NCI-H748 (cell line): ENCODE results near the gene SLC35B2.
A peak's percentile ranks its signal among the peaks of the same experiment; 100 is the strongest.

Experiments used
- DNase-seq: peaks from one replicate; lab custom pipeline; 2025; ENCODE audit not compliant: unreplicated experiment; lab: John Stamatoyannopoulos, UW

The SLC35B2 gene

DNA sequence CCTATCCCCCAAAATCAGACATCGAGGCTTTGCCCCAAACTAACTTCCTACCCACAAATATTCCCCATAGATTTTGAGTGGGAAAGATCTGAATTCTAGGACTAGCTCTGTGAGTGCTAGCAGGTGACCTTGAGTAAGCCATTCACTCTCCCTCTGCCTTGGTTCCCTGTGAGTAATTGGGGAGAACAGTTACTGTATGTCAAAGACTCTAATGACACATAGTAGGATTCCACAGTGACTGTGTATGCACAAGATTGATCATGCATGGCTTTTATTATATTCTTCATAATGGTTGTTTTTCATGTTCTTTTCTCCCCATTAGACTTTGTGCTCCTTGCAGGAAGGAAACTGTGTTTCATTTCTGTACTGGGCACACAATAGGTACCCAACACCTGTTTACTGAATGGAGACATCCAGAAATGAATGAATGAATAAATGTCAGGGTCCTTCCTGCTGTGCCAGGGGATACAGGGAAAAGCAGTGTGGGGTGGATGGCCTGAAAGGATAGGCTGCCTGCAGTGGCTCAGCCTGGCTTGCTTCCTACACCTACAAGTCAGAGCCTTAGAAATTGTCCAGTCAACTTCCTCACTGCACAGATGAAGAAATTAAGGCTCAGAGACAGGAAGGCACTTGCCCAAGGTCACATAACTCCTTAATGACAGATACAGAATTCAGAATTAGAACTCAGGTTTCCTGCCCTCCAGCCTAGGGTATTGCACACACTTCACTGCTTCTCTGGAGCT is 12.0 kb upstream of the SLC35B2 start:
- no peak for DNase-seq

DNA sequence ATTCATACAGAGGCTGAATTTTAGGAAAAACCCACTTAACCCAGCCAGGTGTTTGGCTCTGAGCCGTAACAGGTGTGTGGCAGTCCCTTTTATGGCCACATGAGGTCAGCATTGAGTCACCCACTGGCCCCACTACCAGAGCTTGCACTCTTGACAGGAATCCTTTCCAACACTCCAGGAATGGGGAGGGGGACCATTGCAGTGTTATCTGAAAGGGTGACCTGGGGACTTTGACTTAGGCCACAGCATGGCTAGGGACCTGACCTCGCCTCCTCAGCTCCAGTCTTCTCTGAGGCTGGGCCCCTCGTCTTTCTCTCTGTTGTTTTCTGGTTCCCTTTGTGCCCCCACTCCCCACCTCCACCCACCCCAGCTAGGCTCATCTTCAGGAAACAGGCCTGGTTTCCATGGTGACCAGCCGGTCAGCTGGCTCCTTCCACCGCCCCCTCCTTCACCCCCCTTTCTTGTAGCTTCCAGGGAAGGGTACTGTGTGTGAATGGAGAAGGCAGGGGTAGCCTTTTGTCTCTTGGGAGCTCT is 10.8 kb upstream of the SLC35B2 start:
- DNase-seq, result peak; percentile 80

DNA sequence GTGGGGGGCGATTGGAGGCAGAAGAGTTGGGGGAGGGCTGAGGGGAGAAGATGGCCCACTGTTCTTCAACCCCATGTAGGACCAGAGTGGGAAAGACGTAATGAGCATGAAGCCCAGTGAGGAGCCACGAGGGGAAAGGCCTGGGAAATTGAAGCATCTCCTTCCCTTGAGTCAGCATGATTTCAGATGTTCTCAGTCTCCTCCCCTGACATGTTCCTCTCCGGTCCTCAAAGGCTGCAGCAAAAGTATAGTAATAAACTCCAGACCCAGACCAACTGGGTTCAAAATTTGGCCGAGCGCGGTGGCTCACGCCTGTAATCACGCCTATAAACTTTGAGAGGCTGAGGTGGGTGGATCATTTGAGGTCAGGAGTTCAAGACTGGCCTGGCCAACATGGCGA is 9.9 kb upstream of the SLC35B2 start:
- DNase-seq, result no peak

DNA sequence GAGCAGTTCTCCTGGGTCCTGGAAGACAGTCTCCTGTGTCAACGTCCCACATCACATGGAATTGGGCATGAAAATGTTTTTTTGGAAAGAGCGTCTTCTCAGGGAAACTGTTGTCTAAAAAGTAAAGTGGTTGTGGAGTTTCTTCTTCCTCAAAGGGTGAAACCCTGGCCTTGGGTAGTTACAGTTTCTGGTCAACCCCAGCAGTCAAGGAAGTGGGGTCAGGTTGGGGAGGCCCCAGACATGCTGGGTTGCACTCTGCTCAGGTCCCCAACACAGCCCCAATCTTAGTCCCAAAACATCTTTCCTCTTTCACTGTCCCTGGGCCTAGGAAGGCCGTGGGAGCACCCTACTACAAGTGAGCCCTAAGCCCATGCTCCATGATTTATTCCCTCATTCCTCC is 9.0 kb upstream of the SLC35B2 start:
- DNase-seq, result no peak

DNA sequence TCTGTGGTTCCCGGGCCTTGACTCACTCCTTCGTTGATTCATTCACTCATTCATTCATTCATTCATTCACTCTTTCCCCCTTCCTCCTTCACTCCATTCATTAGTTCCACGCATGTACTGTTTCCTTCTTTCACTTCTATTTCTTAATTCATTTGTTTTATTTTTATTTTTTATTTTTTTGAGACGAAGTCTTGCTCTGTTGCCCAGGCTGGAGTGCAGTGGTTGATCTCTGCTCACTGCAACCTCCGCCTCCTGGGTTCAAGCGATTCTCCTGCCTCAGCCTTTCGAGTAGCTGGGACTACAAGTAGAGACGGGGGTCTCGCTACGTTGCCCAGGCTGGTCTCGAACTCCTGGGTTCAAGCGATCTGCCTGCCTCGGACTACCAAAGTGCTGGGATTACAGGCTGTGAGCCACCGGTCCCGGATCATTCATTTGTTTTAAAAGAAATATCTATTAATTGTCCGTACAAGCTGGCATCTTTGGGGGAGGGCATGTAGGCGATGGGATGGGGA is 8.4 kb upstream of the SLC35B2 start:
- DNase-seq, result no peak

DNA sequence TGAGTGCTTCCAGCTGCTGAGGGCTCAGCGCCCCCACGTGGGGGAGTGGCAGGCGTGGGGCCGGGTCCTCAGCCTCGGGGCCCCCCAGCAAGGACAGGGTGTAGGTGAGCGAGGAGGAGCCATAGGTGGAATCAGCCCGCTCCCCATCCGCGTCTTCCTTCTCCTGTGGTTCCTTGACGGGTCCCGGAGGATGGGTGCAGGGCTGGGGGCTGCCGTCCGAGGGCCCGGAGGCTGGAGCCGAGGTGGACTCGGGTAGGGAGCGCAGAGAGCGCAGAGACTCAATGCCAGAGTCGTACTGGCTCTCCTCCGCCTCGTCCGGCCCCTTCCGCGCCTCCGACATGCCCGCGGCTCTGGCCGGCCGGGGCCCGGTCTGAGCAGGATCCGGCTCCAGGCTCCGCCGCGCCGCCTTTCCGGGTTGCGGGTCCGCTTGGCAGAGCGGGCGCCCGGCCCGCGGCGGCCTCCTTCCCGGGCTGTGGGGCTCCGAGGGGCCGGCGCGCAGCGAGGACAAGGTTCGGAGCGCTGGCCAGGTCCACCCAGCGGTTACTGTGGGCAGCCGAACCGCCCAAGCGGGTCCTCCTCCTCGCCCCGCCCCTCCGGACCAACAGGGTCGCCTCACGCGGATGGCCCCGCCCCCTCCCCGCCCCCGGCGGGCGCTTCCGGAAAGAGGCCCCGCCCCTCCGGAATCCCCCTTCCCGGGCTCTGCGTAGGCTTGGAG is 7.8 kb upstream of the SLC35B2 start, which contains the start of gene NFKBIE:
Gene NFKBIE (minus strand): TSS at position 545 of the 715 bp plus-strand sequence. CDS start 205 bp downstream, at position 340.
- DNase-seq, result peak; percentile 93

DNA sequence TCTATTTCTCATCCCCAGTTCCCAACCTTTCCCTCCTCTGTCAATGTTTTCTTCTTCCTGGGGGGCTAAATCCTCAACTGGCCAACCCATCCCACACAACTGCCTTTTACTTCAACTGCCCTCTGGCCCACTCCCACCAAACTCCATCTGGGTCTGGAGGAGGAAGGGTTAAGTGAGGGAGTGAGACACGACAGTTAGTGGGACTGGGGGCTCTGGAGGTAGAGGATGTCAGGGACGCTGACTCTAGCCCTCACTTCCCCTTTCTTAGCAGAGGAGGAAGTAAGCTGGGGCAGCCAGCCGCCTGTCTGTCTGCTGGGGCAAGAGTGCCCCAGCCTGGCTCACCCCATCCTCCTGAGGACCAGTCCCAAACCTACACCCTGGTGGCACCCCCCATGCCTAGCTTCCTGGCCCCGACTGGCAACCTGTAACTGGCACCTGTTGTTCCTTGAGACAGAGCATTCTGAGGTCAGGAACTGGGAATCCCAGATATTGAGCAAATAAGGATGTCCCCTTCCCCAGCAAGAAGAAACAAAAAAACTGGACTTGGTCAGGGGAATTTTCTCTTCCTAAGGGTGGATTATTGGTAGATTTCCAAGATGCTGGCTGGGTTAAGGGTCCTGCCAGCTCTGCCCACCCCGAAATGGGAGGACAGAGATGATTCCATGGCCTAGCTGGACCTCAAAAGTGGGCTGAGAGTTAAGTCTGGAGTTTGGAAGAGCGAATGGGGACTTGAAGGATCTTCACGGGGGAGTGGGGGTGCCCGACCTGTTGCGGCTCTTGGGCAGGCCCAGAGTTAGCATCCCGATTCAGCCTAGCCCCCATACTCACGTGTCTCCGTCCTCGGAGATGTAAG is 7.1 kb upstream of the SLC35B2 start:
- DNase-seq, result no peak

DNA sequence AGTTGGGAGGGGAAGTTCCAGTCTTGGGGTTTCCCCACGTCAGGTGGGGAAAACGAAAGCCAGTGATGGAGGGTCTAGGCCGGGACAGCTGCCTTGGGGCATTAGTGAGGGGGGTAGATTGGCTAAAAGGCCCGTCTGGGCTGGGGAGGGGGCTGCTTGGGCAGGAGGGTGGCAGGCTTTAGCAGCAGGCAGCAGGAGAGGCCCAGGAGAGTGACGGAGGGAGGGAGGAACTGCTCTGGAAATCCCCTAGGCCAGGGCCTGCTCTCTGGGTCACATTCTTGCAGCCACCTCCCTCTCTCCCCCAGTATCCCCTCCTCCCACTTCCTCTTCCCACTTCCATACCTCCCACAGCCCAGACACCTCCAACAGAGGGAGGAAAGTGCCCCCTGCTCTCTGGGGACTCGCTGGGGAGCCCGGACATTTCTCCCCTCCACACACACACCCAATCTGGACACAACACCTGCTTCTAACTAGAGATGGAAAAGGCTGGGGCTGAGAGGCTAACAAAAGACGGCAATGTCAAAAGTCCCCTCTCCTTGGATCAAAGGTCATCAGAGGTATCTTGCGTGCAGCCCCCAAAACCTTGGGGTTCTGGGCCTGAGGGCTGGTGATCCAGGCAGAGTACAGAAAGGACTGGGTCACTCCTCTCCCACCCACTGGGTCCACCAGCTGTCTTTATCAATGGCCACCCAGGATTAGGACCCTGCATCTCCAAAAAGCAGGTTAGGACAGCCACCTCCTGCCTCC is 6.2 kb upstream of the SLC35B2 start:
- DNase-seq, result no peak

DNA sequence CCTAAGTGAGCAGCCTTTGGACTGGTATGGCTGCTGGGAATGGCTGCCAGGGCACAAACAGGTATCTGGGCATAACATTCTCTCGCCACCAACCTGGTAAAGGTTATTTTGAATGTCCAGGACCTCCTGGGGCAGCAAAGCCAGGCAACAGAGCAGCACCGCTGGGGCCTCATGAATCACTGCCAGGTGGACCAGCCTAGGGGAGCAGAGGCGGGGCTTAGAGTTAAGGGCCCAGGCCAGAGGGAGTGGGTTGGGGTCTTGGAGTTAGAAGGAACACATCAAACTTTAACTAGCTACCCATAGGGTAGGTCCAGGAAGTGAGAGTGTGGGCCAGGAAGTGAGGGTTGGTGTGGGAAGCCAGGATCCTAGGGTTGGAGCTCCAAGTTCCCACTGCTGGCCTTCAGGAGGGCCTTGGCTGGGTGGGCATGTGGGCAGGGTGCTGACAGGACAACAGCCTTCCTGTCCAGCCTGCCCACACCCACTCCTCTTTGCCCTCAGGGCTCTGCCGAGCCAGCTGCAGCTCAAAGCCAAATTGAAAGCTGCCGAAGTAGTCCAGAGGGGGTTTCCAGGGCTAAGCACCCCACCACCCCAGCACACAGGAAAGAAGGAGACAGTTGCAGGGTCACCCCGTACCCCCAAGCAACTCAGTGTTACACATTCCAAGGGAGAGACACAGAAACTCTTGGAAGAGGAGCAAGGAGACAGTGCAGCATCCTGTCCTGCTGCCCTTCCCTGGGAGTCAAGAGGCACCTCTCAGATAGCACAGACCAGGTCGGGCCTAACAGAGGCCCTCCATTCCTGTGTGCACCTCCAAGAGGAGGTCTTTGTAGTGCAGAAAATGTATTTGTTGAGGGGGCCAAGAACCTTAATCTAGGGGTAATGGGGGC is 5.4 kb upstream of the SLC35B2 start:
- no peak for DNase-seq

DNA sequence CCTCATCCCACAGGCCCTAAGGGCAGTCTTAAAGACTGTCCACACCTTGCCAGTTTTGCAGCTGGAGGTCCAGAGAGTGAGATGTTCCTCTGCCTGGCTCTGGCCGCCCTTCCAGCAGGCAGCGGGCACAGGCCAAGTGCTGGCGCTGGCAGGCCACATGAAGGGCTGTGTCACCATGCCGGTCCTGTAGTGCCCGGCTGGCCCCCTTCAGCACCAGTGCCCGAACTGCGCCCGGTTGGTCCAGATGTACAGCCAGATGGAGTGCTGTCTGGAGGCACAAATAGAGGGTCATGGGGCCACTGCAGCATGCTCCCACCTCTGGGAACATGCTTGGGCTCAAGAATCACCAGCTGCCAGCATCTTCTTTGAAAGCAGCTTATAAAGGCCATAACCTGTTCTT is 4.3 kb upstream of the SLC35B2 start:
- DNase-seq, result no peak

DNA sequence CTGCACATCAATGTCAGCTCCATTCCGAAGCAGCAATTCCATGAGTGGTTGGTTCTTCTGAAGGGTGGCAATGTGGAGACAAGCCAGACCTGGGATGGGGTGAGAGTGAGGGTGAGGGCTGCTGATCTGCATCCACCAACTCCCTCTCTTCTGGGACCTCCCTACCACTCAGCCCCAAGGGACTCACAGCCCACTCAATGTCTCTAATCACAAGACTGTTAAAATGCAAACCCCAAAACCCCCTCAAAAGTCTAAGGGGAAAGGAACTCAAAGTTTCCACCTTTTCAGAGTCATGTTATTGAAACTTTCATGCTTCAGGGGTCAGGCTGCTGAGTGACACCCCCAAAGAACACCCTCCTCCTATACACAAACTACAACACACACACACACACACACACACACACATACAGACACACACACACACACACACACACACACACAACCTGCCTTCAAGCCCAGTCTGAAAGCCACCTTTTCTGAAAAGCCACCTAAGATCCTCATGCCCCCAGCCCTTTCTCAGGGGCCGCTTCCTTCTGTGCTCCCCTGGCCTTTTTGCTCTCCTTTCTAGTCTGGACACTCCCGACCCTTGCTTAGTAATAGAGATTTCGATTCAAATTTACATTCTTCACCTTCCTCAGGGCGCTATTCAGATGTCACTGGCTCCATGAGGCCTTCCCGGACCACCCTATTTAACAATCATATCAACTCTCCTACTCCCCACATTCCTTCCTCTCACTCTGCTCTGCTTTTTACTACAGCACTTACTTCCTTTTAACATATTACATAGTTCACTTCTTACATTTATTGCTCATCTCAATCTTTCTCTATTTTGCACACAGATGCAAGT is 3.3 kb upstream of the SLC35B2 start:
- DNase-seq, result no peak

DNA sequence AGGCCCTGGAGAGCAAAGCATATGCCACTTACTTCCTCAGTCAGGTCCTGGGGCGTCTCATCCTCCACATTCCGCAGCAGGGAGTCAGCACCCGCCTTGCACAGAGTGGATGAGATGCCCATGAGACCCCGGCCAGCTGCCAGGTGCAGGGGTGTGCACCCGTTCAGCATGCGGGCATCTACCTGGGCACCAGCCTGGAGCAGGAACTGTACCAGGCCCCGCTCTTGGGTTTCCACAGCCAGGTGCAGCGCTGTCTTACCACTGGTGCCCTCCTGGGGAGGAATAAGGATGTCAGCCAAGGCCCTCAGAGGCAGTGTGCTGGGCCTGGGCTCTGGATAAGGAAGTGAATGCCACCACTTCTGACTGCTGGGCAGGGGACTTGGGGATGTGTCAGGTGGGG is 2.7 kb upstream of the SLC35B2 start:
- DNase-seq, result no peak

DNA sequence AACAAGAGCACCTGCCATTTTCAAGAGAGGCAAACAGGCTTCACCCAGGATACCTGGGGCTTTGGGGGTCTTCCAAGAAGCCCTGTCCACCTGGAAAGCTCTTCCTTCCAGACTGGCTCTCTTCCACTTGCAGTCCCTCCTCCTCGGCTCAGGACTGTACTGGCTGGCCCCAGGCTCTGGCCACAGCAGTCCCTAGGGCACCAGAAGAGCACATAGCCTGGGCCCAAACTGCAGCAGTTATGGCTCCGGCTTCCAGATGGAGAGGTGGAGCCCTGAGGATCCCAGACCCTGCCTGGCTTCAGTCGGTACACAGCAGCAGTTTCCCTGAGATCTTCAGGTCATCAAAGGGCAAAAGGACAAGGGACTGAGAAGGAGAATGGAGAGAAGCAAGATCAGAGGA is 1.6 kb upstream of the SLC35B2 start:
- no peak for DNase-seq

DNA sequence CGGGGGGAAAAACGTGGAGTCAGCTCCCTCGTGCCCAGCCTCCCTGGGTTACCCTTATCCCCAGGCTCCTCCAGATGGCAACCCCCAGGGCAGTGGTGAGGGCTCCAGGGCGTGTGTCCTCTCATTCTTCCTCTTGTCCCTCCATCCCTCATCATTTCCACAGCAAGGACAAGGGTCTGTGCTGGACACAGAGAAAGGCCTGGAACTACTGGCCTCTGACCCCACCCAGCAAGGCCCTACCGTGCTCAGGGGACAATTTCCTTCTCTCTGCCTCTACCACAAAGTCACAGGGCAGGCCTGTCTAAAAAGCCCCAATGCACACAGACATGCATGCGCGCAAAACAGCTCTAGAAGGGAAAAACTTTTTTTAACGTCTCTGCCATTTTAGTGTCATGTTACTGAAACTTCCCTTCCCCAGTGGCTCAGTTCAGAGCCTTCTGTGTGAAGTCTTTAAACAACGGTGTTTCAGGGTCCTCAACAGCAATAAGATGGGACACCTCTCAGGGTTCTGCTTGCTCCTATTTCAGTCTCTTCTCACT is 1.1 kb upstream of the SLC35B2 start:
- DNase-seq, result no peak

DNA sequence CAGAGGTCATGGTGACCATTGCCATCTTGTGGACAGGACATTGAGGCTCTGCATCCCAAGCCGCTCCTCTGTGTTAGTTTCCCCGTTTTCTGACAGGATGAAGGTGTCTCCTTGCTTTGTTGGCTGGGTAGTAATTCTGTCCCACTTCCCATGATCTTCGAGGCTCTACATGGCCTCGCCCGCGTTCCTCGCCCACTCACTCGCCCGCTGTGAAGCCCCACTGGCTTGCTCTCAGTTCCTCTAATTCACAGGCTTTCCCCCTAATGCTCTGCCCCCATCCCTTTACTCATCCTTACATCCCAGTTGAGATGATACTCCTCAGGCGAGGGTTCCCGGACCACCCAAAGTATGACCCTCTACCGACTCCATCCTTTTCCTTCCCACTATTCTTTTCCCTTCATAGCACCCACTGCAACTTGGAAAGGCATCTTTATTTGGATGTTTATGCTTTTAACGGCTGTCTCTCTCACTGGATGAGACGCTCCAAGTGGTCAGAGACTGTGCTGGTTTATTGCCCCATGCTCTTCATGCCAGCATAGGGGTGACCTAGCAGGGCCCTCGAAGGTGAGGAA is 511 bp upstream of the SLC35B2 start:
- no peak for DNase-seq

DNA sequence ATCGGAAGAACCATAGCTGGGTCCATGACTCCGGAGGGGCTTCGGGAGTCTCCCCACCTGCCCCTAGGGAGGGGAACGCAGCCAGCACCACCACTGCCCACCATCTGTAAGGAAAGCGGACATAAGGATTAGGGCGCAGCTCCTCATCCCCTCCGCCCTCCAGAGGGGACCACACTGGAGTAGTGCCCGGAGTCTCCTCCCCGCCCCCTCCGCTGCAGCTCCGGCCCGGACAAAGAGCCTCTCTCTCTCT is 628 bp downstream of the SLC35B2 start:
- no peak for DNase-seq

DNA sequence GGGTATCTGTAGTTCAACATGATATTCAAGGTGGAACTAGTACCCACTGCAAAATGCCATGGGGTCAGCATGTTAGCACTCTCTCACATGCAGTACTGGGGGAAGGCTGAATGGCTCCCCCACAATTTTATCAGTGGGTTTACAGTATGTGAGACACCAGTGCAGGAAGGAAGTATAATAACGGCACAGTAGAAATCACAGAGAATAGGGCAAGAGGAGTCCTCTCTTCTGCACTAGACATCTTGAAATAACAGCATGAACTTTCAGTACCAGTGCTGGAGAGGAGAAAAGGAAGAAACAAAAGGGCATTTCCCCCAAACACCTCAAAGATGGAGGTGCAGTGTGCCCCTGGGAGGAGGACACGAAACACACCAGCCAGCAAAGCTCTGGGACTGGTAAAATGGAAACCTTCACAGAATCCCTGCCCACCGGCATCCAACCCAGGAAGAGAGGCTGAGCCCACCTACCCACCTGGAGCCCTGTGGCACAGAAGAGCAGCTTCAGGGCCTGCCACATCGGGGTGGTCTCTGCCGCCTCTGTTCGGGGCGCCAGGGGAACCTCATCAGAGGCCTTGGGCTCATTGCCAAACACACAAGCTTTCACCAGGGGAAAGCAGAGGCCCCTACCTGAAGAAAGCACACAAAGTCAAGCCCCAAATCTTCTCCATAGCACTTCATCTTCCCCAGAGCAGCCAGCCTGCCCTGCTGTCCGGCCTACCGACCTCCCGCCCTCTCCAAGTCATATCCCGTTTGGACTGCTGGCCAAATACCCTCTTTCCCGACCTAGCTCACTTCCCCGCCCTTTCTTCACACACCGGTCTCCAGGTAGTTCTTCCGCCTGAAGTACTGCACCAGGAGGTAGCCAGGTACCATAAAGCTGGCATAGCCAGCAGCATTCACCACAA is 1.2 kb downstream of the SLC35B2 start:
- no peak for DNase-seq
